Islet precursor cell (in vitro differentiated cells): ENCODE measurements around the gene SLC47A2.

Source experiments
- DNase-seq: peaks from one replicate; pipeline ENCODE4 v3.0.0-alpha.2; 2018

SLC47A2 gene

DNA sequence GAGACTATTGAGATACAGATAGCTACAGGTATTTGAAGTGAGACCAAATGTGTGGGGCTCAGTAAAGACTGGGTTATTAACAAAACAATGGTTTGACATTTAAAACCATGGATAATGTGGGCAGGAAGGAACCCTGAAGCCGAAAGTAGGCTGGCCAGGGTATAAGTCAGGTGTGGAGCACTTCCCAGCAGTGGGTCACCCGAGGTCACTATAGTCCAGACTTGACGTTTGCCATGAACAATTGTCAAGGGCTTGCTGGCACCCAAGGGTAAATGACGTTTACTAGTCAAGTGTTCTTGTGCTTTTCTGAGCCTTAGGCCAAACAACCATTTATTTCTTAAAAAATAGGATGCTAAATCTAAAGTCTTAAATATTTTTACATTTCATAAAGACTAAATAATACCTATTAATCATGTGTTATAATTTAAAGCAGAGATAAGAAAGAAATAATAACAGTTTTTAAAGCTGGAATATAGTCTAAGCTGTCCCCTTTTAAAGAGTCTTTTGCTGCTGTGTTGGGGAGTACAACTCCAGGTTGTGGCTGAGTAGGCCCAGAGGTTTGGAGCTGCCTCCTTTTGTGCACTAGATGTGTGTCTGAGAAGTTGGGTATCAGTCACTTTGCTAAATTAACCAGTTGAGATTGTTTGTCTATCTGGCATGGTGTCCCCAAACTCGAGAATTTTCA lies 52.1 kb downstream of the SLC47A2 start:
- peak; percentile 22 for DNase-seq

DNA sequence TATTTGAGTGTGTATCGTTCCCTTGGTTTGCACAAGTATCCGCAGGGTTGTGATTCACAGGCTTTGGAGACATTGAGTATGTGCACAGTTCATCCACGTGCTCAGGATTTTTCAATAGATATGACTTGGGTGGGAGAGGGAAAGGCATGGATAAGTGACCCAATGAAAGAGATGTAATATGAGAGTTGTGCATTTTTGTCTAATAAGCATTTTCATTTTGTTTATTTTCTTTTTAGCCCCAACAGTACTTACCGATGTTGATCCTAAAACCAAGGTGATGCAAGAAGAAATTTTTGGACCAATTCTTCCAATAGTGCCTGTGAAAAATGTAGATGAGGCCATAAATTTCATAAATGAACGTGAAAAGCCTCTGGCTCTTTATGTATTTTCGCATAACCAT lies 53.3 kb downstream of the SLC47A2 start:
- DNase-seq: no peak

DNA sequence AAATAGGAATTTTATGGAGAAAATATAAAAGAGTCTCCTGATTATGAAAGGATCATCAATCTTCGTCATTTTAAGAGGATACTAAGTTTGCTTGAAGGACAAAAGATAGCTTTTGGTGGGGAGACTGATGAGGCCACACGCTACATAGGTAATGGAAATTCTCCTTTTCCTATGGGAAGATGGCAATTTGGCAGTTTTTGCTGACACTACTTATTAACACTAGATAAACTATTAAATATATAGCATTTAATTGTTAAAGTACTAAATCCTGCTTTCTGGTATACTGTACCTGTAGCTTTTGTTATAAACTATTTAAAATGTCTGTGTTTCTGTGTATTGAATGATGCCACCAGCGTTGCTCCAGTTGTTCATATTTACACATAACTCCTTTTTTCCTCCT lies 55.3 kb downstream of the SLC47A2 start:
- no peak for DNase-seq

- peak; percentile 44 for DNase-seq
Observed at GRCh38 chr17:19660219-19660870, 56.0 kb downstream of the SLC47A2 start.

GRCh38 chr17:19659366-19660177 lies 56.8 kb downstream of the SLC47A2 start:
- peak; percentile 16 for DNase-seq

DNA sequence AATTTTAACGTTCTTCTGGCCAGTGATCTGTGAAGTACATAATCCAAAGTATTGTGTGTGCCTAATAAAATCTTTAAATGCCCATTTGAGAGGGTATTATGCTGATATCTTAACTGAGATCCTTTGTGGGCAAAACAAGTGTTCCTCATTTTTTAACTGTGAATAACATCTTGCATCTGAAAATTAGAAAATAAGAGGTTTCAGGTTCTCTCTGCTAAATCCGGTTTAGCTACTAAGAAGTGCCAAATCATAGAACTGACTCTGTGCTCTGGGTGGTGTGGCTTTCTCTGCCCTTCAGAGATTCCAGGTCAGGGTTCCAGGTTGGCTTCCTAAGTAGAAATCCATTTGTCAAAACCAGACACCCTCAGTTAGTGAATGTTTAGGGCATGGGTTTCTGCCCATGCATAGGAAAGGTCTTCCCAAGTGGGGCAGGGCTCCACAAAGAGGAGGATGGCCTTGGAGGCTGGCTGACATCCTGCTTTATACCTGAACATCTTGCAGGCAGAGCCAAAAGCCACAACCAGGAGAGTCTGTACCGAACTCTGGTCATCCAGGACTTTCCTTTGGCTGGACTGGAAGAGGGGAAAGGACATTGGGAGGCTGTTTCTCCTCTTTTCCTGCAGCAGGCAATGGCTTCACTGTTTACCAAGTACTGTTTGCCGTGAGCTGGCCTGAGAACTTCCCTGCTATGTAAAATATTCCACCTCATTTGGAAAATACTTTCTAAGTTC lies 59.4 kb downstream of the SLC47A2 start:
- peak; percentile 28 for DNase-seq

DNA sequence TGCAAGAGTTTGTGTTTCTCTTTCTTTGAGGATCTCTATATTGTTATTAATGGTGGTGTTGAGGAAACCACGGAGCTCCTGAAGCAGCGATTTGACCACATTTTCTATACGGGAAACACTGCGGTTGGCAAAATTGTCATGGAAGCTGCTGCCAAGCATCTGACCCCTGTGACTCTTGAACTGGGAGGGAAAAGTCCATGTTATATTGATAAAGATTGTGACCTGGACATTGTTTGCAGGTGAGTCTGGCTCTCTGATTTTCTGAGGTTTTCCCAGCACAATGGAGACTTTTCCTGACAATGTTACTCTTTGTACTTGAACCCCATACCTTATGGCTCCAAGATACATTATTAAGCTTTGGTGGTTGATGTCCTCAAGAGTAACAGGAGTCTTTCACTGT lies 60.0 kb downstream of the SLC47A2 start:
- DNase-seq: no peak

GRCh38 chr17:19654896-19655295 lies 61.5 kb downstream of the SLC47A2 start:
- no peak for DNase-seq

GRCh38 chr17:19654342-19654886 lies 62.0 kb downstream of the SLC47A2 start:
- DNase-seq: no peak

DNA sequence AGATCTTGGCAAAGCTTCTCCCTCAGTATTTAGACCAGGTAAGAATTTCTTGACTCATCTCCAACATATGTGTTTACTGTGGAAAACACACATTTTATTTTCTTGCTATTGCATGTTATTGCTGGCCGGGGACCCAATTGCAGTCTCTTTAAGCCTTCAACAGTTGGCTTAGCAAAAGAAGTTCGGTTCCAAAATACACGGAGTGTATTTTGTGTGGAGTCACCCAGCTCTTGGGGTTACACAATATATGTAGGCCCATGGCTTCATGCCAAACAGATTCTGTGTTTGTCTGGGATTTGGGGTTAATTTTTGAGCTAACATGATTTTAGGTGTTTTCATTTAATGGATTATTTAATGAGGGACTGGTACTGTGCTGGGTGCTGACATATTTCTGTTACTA lies 63.8 kb downstream of the SLC47A2 start:
- DNase-seq: no peak

GRCh38 chr17:19651451-19652238 lies 64.7 kb downstream of the SLC47A2 start:
- DNase-seq: no peak

- DNase-seq: no peak
Observed at GRCh38 chr17:19650826-19651225, 65.6 kb downstream of the SLC47A2 start.

DNA sequence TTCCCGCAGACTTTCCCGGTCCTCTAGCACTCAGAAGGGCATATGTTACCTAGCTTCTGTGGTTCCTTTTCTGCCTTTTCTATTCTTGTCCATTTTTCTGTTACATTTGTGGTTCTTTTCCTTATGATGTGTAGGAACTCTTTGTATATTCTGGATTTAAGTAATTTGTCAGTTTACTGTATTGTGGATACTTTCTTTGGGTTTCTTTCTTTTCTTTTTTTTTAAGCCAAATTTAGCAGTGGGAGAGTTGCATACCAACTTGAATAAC lies 67.2 kb downstream of the SLC47A2 start:
- no peak for DNase-seq

- peak; percentile 100 for DNase-seq
Observed at GRCh38 chr17:19648475-19649273, 67.7 kb downstream of the SLC47A2 start, which contains the start of gene ALDH3A2. Gene ALDH3A2 (plus strand): TSS chr17:19648751. CDS start chr17:19648972, 221 bp downstream.

GRCh38 chr17:19647697-19648474 lies 68.5 kb downstream of the SLC47A2 start:
- peak; percentile 86 for DNase-seq

GRCh38 chr17:19646788-19647696 lies 69.3 kb downstream of the SLC47A2 start:
- peak; percentile 70 for DNase-seq

GRCh38 chr17:19645734-19646201 lies 70.6 kb downstream of the SLC47A2 start:
- DNase-seq: peak; percentile 70

- DNase-seq: no peak
Observed at GRCh38 chr17:19644493-19645210, 71.7 kb downstream of the SLC47A2 start.
